HG03060 (cell line): ENCODE measurements around the gene MAP3K8.
A peak's percentile ranks its signal among the peaks of the same experiment; 100 is the strongest.
"Not testable (repeated sequence)": the region's sequence is repeated elsewhere in the genome, so short reads cannot be mapped to it uniquely, and the experiment has no call there.

Source experiments
- ATAC-seq: cut with Tn5 transposase; IDR thresholded peaks from one replicate; pipeline ENCODE4 v1.9.1; 2021; ENCODE audit warnings: low read depth, moderate number of reproducible peaks; ENCODE audit not compliant: unreplicated experiment

MAP3K8 gene

DNA sequence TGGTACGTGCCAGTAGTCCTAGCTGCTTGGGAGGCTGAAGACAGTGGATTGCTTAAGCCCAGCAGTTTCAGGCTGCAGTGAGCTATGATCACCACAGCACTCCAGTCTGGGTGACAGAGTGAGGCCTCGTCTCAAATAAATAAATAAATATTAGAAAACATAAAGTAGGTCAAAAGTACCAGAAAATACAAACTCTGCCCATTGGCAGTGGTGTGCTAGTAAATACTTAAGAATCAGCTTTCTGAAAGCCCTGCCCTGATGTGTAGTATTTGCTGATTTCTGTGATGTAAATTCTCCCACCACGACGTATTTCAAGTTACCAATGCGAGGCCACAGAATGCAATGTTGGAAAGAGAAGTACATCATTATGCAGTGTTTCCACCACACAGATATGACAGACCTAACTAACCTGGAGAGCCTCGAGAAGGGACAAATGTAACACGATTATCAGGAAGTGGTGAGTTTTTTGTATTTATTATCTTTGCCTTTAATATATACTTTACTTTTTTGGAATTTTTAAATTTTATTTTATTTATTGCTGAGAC lies 11.8 kb upstream of the MAP3K8 start:
- ATAC-seq: no peak

DNA sequence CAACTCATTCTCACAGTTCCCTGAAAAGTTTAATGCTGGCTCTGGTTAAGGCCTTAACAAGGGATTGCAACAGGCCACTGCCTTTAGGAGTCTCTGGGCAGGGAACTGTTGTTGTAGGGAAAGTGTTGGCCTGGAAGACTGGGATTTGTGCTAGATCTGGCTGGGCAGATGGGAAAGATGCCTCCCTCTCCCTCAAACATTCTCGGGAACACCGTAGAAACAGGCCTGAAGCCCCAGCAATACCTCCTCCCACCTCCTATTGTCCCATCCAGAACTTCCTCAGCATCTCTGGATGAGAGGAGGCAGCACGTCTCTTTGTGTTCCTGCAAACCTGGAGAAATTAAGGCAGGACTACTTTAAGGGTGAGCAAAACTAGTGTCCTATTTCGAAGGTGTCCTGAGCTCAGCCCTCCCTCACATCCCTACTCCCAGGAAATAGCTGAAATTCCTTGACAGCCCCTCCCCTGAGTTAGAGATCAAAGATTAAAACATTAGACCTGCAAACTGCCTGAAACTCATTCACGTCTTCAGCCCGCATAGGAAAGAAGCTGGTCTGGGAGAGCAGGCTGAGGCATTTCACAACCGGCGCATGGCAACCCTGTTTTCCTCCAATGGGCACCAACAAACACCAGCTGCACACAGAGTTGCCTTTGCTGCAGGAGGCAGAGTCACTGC lies 10.9 kb upstream of the MAP3K8 start:
- no peak for ATAC-seq

DNA sequence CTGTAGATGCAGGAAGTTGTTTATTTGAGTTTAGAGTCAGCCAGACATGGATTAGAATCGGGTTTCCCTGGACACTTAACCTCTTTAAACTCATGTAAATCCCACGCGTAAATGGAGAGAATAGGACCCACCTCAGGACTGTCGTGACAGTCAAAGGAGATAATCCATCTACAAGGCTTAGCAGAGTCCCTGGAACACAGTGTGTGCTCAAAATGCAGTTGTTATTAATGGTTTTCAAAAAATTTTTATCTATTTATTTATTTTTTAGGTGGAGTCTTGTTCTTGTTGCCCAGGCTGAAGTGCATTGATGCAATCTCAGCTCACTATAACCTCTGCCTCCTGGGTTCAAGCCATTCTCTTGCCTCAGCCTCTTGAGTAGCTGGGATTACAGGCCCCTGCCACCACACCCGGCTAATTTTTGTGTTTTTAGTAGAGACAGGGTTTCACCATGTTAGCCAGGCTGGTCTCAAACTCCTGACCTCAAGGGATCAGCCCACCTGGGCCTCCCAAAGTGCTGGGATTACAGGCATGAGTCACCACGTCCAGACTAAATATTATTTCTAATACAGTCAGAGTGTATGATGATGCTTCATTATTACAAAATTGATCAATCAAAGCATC lies 10.2 kb upstream of the MAP3K8 start:
- ATAC-seq: not testable (repeated sequence)

DNA sequence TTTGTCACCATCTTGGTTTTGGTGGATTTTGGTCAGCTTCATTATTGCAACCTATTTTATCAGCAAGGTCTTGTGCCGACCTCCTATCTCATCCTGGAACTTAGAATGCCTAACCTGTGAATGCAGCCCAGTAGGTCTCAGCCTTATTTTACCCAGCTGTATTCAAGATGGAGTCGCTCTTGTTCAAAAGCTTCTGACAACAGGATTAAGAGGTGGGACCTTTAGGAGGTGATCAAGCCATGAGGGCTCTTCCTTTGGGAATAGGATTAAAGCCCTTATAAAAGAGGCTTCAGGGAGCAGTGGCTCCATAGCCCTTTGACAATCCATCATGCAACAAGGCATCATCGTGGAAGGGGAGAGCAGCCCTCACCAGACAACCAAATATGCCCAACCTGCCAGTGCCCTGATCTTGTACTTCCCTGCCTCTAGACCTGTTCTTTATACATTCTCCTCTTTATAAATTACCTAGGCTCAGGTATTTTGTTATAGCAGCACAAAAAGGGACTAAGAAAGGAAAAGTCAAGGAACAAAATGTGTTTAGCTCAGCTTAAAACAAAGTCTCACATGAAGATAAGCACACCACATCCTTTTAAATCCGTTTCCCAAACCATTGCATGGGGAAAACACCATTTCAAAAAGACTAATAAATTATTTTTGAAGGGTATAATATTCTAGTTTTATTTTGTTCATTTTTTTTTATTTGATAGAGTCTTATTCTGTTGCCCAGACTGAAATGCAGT lies 8.5 kb upstream of the MAP3K8 start:
- no peak for ATAC-seq

DNA sequence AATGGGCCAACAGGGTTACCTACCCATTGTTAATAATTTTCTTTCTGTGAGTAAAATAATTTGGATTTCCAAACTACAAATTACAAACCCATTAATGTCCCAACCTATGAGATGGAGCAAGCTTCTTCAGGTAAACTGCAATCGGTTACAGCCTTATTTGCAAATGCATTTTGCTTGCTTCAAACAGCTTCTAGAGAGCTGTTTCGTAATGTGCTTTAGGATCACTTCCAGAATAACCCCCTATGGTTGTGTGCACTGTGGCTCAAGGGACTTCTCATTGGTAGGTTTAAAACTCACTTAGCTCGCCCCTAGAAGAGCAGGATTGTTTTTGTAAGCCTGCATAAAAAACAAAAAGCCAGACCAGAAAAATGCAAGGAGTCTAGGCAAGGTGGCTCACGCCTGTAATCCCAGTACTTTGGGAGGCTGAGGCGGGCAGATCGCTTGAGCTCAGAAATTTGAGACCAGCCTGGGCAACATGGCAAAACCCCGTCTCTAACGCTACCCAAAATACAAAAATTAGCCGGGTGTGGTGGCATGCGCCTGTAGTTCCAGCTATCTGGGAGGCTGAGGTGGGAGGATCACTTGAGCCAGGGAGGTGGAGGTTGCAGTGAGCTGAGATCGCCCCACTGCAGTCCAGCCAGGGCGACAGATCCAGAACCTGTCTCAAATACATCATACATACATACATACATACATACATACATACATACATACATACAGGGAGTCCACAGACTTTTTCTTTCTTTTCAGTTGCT lies 3.3 kb upstream of the MAP3K8 start:
- no peak for ATAC-seq

DNA sequence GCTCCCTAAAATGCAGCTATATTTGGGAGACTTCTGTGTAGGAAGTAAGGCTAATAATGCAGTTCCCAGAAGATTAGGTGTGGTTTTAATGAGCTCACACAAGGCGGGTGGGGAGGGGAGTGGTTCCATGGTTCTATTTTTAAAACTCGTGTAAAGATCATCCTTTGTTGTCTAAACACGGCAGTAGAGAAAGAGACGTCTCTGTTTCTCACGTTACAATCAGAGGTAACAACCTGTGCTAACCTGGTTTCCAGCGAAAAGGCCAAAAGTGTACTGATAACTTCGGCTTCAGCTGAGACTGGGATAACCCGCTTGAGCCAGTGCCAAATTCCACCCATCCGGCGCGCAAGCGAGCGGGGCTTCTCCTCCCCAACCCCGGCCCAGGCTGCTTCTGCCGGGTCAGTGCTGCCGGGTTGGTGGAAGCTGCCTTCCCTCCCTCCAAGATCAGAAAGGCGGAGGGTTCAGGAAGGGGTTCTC lies 2.5 kb upstream of the MAP3K8 start:
- ATAC-seq: no peak

DNA sequence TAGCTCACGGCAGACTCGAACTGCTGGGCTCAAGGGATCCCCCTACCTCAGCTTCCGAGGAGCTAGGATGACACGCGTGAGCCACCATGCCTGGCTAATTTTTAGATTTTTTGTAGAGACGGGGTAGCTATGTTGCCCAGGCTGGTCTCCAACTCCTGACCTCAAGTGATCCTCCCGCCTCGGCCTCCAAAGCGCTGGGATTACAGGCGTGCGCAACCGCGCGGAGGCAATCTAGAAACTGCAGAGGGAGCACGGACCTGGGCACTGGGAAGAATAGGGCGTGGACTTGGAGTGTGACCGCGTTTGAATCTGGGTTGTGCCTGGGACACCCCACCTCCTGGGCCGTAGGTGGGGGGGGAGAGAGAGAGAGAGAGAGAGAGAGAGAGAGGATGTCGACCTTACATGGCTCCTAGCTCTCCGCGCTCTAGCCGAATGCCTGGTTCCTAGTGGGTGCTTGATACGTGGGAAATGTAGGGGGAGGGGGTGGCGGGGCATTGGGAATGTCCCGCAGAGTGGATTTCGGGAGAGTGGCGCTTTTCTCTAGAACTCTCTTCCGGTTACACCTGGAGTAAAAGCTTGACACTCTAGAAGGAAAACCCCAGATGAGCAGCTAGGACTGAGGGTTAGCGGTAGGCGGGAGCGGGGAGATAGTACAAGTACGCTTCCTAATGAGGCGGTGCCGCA lies 1.2 kb upstream of the MAP3K8 start:
- ATAC-seq: no peak

DNA sequence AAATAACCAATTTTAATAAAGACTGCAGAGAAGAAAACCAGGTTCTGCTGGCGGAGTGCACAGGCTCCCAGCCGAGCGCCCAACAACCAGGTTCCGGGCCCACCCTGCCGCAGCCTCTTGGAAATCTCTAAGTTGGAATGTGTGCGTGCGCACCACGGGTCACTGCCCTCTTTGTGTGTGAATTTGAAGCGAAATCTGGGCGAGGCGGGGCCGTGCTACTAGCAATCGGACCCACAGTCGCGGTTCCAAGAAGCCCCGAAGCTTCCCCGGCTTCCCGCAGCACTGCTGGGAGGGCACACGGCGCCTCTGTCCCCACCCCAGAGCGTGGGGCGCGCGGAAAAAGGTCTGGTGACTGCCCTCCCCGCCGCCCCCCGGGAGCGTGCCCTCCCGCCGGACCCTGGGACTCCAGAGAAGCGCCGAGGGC lies 666 bp upstream of the MAP3K8 start:
- ATAC-seq: no peak

DNA sequence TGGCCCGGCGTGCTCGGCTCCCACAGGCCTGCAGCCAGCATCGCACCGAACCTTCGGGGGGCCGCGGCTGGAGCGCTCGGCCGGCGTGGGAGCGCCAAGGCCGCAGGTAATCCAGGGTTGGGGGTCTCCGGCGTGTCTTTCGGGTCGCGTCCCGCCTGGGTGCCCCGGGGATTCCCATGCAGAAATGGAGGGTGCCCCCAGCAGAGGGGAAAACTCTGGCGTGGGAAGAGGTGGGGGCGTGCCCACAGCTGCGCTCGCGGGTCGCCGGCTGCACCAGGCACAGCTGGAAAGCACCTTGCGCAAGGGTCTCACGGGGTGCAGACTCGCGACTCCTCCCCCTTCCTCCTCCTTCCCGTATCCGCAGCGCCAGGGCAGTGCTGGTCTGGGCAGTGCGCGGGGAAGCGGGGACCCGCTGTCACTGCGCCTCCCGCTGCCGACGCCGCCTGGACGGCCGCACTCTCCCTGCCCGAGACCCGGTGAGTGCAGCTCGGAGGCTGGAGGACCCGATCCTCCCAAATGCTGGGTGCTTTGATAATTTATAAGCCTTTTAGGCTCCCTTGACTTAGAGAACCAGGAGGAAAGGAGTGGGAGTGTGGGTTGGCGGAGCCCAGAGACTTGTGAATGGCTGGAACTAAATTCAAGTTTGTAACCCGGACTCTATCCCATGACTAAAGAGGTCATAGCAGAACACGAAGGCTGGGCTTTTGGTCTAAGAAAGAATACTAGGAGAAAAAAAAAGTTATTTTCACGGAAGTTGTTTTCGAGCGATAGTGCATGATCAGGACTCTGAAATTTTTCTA lies 489 bp downstream of the MAP3K8 start:
- peak; percentile 20 for ATAC-seq

DNA sequence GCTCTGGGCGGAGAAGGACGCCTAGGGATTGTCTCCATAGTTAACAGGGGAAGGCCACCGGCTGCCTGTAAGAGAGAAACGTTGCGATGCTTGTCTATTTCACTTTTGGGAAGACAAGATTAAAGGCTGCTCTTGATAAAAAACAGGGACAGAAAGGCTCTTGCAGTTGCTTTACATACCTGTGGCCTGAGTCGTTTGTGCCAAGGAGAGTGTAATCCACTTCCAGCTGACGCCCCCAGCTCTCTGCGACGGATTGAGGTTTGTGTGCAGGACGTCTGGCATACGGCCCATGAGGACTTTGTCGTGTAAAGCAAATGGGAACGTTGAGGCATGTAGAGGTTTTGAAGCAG lies 1.1 kb downstream of the MAP3K8 start:
- ATAC-seq: no peak

DNA sequence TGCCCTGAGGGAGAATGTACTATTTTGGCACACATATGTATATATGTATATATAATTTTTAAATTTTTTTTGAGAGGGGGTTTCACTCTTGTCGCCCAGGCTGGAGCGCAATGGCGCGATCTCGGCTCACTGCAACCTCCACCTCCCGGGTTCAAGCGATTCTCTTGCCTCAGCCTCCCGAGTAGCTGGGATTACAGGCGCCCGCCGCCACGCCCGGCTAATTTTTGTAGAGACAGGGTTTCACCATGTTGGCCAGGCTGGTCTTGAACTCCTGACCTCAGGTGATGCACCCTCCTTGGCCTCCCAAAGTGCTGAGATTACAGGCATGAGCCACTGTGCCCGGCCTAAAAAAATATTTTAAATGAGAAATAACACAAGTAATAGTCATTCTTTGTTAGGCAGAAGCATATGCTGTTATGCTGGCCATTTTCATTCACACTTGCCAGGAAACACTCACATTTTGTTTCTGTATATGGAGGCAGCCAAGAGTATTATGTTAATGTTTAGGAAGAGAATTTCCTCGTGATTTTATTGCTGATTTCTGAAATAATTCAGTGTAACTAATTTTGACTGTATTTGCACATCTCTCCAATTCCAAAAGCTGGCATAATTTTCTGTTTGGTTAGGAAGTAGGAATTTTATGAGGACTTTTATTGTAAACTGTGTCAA lies 1.6 kb downstream of the MAP3K8 start:
- ATAC-seq: not testable (repeated sequence)

DNA sequence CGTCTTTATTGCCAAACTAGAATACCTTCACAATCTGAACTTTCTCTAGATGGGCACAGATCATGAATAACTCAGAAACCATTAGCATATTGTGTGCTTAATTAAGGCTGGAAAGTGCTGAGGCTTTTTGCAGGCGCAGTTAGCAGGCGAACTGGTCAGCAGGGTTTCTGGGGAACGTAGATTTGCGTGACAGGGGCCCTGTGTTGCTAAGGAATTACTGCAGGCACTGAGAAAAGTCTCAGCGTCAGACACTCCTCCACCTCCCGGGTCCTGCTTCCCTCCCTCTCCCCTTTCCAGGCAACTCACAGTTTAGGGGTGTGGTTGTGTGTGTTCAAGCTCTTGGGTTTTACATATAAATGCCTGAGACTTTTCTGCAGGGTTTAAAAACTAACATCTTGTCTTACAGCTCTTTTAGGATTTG lies 2.2 kb downstream of the MAP3K8 start:
- ATAC-seq: no peak

DNA sequence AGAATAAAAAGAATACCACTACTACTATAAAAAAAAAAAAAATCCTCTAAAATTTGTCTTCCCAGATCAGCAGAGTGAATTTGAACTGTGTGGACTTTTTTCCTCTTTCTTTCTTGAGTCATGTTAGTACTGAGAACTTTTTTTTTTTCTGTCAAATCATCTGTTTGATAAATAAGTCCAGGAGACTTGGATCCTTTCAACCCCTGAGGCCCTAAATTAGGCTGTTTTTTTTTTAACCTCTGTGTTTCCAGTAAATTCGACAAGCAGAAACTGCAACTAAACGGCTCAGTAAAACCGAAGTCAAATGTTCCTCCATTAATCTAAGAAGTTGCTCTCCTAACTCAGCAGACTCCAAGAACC lies 2.7 kb downstream of the MAP3K8 start:
- ATAC-seq: no peak

DNA sequence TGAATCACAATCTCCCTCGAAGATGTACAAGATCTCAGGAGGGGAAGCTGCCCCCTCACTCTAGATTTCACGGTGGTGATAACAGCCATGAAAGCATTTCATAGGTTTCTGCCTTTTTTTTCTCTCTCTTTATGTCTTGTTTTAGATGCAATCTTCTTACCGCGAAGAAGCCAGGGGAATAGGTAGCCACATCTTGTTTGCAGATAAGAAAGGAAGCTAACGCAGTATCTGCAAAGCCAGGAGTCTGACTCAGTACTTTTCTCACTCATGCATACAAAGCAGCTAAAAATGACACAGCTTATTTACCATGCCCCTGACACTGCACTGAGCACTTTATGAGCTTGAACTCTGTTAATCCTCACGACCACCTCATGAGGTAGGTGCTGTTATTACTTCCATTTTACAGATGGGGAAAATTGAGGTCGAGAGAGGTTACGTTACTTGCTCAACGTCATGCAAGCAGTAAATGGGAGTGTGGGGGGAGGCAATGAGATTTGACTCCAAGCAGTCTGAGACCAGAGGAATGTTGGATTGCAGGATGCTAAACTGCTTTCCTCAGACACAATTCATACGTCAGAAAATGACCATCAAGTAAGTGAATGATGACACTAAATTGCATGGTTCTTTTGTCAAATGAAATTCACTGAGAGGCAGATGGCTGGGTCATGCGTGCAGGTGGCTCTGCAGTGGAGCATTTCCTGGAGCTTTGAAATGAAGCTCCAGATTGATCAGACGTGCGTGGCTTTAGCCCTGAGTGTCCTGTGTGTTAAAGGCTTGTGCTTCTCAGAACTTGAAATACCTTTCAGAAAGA lies 3.3 kb downstream of the MAP3K8 start:
- ATAC-seq: no peak

DNA sequence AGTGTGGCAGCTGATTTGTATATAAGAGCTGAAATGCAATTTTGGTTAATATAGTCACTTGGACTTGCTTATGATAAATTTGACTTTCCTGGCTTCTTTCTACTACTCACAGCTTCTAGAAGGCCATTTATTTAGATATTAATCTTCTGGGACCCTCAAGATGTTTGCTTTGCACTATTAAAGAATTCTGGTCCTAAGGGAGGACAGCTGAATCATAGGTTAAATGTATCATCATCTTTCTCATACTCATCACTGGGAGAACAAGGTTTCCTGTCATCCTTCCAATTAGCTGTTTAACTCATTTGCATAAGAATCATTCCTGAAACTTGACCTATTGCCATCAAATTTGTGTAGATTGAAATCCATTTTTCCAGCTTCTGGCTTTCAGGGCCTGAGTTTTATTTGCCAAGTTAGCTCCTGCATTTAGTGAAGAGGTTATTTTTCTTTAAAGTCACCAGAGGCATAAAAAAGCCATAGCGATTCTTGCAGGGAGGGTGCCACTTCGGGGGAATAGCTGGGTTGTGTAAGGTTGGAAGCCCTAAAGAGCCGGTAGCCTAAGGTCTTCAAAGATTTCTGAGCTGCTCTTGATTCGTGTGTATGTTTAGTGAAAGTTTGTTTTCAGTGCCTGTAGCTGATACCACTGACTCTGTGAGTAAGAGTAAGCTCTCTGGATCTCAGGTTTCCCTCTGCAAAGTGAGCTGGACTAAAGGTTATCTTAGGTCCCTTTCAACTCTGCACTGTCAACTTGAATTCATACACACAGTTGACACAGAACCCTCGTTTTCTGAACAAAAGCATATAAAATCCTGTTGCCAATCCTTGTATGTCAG lies 4.3 kb downstream of the MAP3K8 start:
- ATAC-seq: no peak

DNA sequence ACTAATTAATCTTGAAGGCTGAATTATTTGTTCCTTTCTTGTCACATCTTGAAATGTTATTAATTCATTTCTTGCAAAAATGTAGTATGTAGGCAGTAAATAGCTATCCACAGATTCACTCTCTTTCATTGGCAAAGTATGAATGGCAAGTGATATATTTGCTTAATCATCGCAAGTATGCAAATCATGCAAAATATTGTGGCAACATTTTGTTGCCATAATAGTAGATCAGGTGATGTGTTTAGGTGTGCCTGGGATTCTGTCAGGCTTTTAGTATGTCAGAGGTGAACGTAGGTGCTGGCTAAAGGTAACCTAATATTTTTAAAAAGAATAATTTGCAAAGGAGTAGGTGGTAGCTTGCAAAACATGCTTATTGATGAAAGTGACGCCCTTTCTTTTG lies 5.9 kb downstream of the MAP3K8 start:
- ATAC-seq: no peak

DNA sequence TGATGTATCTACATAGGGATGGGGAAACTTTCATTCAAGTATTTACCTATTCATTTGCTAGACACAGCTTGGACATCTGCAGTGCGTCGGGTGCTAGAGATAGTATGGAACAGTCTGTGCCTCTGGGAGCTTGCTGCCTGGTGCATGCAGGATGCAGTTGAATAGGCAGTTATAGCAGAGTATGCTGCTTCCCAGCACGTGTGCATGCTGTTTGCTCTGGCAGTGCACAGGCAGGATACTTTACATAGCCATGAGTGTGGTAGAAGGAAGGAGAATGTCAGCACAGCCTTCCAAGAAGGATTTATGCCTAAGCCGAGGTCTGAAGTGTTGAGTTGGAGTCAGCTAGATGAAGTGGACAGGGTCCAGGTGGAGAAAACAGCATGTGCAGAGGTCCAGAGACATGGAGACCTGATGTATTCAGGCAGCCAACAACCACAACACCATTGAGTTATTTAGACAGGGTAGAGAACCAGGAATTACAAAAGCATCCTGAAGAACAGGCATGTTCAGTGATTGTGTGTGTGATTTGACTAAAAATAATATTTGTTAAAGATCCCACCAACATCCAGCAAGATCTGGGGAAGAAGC lies 8.1 kb downstream of the MAP3K8 start:
- ATAC-seq: no peak
